OCI-LY1 (cell line): ENCODE measurements around the gene HBZ.

ENCODE experiments used
- CTCF ChIP-seq: fragments of 200-600 bp; sonication (generic), shearing (Covaris generic); IDR thresholded peaks from 2 replicates; pipeline ENCODE4 v1.5.1; 2017; ENCODE audit warnings: mild to moderate bottlenecking, antibody characterized with exemption, low read length, moderate library complexity, mixed read lengths
- EZH2 ChIP-seq: fragments of 200-600 bp; sonication (generic), shearing (Covaris generic); IDR thresholded peaks from 2 replicates; pipeline ENCODE4 v1.8.0; 2017; ENCODE audit warnings: borderline replicate concordance, mixed run types, mild to moderate bottlenecking, antibody characterized with exemption, low read length, moderate library complexity, mixed read lengths

GRCh38 chr16:189604-190186, 37.3 kb downstream of the HBZ start:
- no peak for TF ChIP-seq CTCF
- no peak for TF ChIP-seq EZH2
